ENCODE data around the gene CARS1. TPM values are rescaled to one million over a fixed set of nuclear protein-coding genes. Genes with fewer than 3 reads are reported as not detected.

Gene CARS1
- total and polyA plus RNA-seq, 7 experiments from 2014 or later: 23.9 to 70.4 (median 38.5) TPM

- intact Hi-C loops (cut with micrococcal nuclease): loop anchor here (1.0 to 5.0 kb wide), 5 partner anchors 13 to 686 kb away; partner anchors contain the start of genes C11orf21 (in 1 of the 2) and TSPAN32 (in 1 of the 2)
- H3K4me1 Mint-ChIP-seq: peaks cover 42 to 73% (median 52%) of the 10 kb centered on the region in 7 donors
- Histone ChIP-seq H3K27ac (ENCODE audit: low read depth, low read length) (peak overlapping the region; percentile 90), H3K27me3 (ENCODE audit: control insufficient read depth in 2 of 2, insufficient read depth in 2 of 2, low read length in 2 of 2) (no peaks in the 10 kb centered on the region), H3K36me3 (ENCODE audit: control insufficient read depth in 2 of 3, insufficient read depth in 3 of 3, low read length in 3 of 3) (peaks cover 0 to 13% (median 0%) of the 10 kb centered on the region in 3 experiments), H3K4me1 (ENCODE audit: control insufficient read depth in 2 of 2, insufficient read depth in 2 of 2, low read length in 2 of 2) (peaks cover 30 to 39% of the 10 kb centered on the region in 2 donors), H3K4me3 (ENCODE audit: low read length) (peak overlapping the region; percentile 93), H3K9me3 (ENCODE audit: control insufficient read depth in 2 of 3, low read length in 3 of 3) (no peaks in the 10 kb centered on the region)
- H3K4me3 Mint-ChIP-seq: peak overlapping the region; percentile 94 to 100 (median 98)
- DNase-seq: peak in 7 of 9 donors; percentile 43 to 77 (median 63)
- CTCF ChIA-PET: interaction anchor here (1.2 to 3.6 kb wide), 4 partner anchors 16 to 455 kb away, joined by 3 to 16 read pairs (median 4); no protein-coding TSS in a partner anchor
- POLR2A ChIA-PET: interaction anchor here (0.9 to 8.3 kb wide), 12 partner anchors 10 to 855 kb away, joined by 3 to 142 read pairs (median 4); partner anchors contain the start of gene CARS1
- ATAC-seq: peak; percentile 34
- H3K9me3 Mint-ChIP-seq: peaks cover 0 to 3% (median 0%) of the 10 kb centered on the region in 11 donors
- peak overlapping the region; percentile 86 to 98 (median 95) for H3K27ac Mint-ChIP-seq
- H3K36me3 Mint-ChIP-seq: peaks cover 4 to 44% (median 9%) of the 10 kb centered on the region in 5 donors
- H3K27me3 Mint-ChIP-seq: no peaks in the 10 kb centered on the region
These were observed 69.1 kb downstream of the CARS1 start for GRCh38 chr11:2987881-2988861.

- Histone ChIP-seq H3K27ac (ENCODE audit: low read depth, low read length) (peak overlapping the region; percentile 33), H3K27me3 (ENCODE audit: control insufficient read depth in 2 of 2, insufficient read depth in 2 of 2, low read length in 2 of 2) (no peaks in the 10 kb centered on the region), H3K4me1 (ENCODE audit: control insufficient read depth in 2 of 2, insufficient read depth in 2 of 2, low read length in 2 of 2) (peaks cover 40 to 53% of the 10 kb centered on the region in 2 donors), H3K4me3 (ENCODE audit: low read length) (no peak overlapping the region), H3K9me3 (ENCODE audit: control insufficient read depth in 2 of 3, low read length in 3 of 3) (no peaks in the 10 kb centered on the region), H3K36me3 (ENCODE audit: control insufficient read depth in 2 of 3, insufficient read depth in 3 of 3, low read length in 3 of 3) (peaks cover 0 to 5% (median 5%) of the 10 kb centered on the region in 3 experiments)
- peaks cover 4 to 27% (median 10%) of the 10 kb centered on the region in 5 donors for H3K36me3 Mint-ChIP-seq
- no peaks in the 10 kb centered on the region for H3K9me3 Mint-ChIP-seq
- intact Hi-C loops (cut with micrococcal nuclease): no loop called here
- no peak for ATAC-seq
- no peaks in the 10 kb centered on the region for H3K27me3 Mint-ChIP-seq
- POLR2A ChIA-PET: no interaction called here
- H3K4me1 Mint-ChIP-seq: peaks cover 45 to 86% (median 56%) of the 10 kb centered on the region in 7 donors
- peak overlapping the region in 7 of 9 donors; percentile 62 to 86 (median 83) for H3K27ac Mint-ChIP-seq
- H3K4me3 Mint-ChIP-seq: peak overlapping the region in 8 of 10 donors; percentile 32 to 74 (median 49)
- CTCF ChIA-PET: interaction anchor here (0.8 kb wide), 1 partner anchor 109 kb away, joined by 3 read pairs; no protein-coding TSS in a partner anchor
- DNase-seq: no peak
These were observed 73.3 kb downstream of the CARS1 start for GRCh38 chr11:2983908-2984307.

GRCh38 chr11:2982214-2982613 is 75.0 kb downstream of the CARS1 start:
- H3K27ac Mint-ChIP-seq: peak overlapping the region; percentile 2 to 91 (median 51)
- no peaks in the 10 kb centered on the region for H3K9me3 Mint-ChIP-seq
- DNase-seq: no peak
- Histone ChIP-seq H3K27me3 (ENCODE audit: control insufficient read depth in 2 of 2, insufficient read depth in 2 of 2, low read length in 2 of 2) (no peaks in the 10 kb centered on the region), H3K27ac (ENCODE audit: low read depth, low read length) (no peak overlapping the region), H3K4me1 (ENCODE audit: control insufficient read depth in 2 of 2, insufficient read depth in 2 of 2, low read length in 2 of 2) (peaks cover 44 to 49% of the 10 kb centered on the region in 2 donors), H3K4me3 (ENCODE audit: low read length) (no peak overlapping the region), H3K9me3 (ENCODE audit: control insufficient read depth in 2 of 3, low read length in 3 of 3) (no peaks in the 10 kb centered on the region), H3K36me3 (ENCODE audit: control insufficient read depth in 2 of 3, insufficient read depth in 3 of 3, low read length in 3 of 3) (peaks cover 7 to 22% (median 21%) of the 10 kb centered on the region in 3 experiments)
- peak overlapping the region in 9 of 10 donors; percentile 2 to 67 (median 46) for H3K4me3 Mint-ChIP-seq
- no peaks in the 10 kb centered on the region for H3K27me3 Mint-ChIP-seq
- ChIA-PET POLR2A (interaction anchor here (1.4 kb wide), 1 partner anchor 32 kb away, joined by 5 read pairs; no protein-coding TSS in a partner anchor), CTCF (no interaction called here)
- no peak for ATAC-seq
- H3K4me1 Mint-ChIP-seq: peaks cover 43 to 85% (median 59%) of the 10 kb centered on the region in 7 donors
- H3K36me3 Mint-ChIP-seq: peaks cover 4 to 25% (median 20%) of the 10 kb centered on the region in 5 donors
- intact Hi-C loops (cut with micrococcal nuclease): no loop called here

GRCh38 chr11:2981130-2981529 is 76.1 kb downstream of the CARS1 start:
- Mint-ChIP-seq H3K9me3 (no peaks in the 10 kb centered on the region), H3K36me3 (peaks cover 4 to 32% (median 29%) of the 10 kb centered on the region in 5 donors), H3K27me3 (no peaks in the 10 kb centered on the region), H3K4me3 (peak overlapping the region in 3 of 10 donors; percentile 49 to 67 (median 58)), H3K27ac (peak overlapping the region in 1 of 9 donors; percentile 85), H3K4me1 (peaks cover 43 to 84% (median 63%) of the 10 kb centered on the region in 7 donors)
- ChIA-PET CTCF (interaction anchor here (0.7 to 4.1 kb wide), 4 partner anchors 32 to 105 kb away, joined by 3 to 14 read pairs (median 4); no protein-coding TSS in a partner anchor), POLR2A (interaction anchor here (0.8 kb wide), 1 partner anchor 11 kb away, joined by 3 read pairs; the partner anchor contains the start of gene NAP1L4)
- H3K9me3 ChIP-seq (ENCODE audit: control insufficient read depth in 2 of 3, low read length in 3 of 3): no peaks in the 10 kb centered on the region
- DNase-seq: no peak
- ATAC-seq: no peak
- no peak overlapping the region for H3K4me3 ChIP-seq (ENCODE audit: low read length)
- no peak overlapping the region for H3K27ac ChIP-seq (ENCODE audit: low read depth, low read length)
- no peaks in the 10 kb centered on the region for H3K27me3 ChIP-seq (ENCODE audit: control insufficient read depth in 2 of 2, insufficient read depth in 2 of 2, low read length in 2 of 2)
- peaks cover 13 to 32% (median 26%) of the 10 kb centered on the region in 3 experiments for H3K36me3 ChIP-seq (ENCODE audit: control insufficient read depth in 2 of 3, insufficient read depth in 3 of 3, low read length in 3 of 3)
- H3K4me1 ChIP-seq (ENCODE audit: control insufficient read depth in 2 of 2, insufficient read depth in 2 of 2, low read length in 2 of 2): peaks cover 37 to 40% of the 10 kb centered on the region in 2 donors
- intact Hi-C loops (cut with micrococcal nuclease): no loop called here

GRCh38 chr11:2980168-2980840 is 76.9 kb downstream of the CARS1 start:
- no peak for ATAC-seq
- H3K27ac ChIP-seq (ENCODE audit: low read depth, low read length): no peak overlapping the region
- no peaks in the 10 kb centered on the region for H3K27me3 ChIP-seq (ENCODE audit: control insufficient read depth in 2 of 2, insufficient read depth in 2 of 2, low read length in 2 of 2)
- ChIA-PET CTCF (interaction anchor here (0.8 to 4.1 kb wide), 4 partner anchors 26 to 42 kb away, joined by 3 to 14 read pairs (median 4); no protein-coding TSS in a partner anchor), POLR2A (interaction anchor here (0.6 kb wide), 1 partner anchor 120 kb away, joined by 3 read pairs; no protein-coding TSS in a partner anchor)
- Mint-ChIP-seq H3K36me3 (peaks cover 4 to 33% (median 32%) of the 10 kb centered on the region in 5 donors), H3K4me3 (peak overlapping the region in 1 of 10 donors; percentile 6), H3K27me3 (no peaks in the 10 kb centered on the region), H3K9me3 (no peaks in the 10 kb centered on the region), H3K27ac (peak overlapping the region in 1 of 9 donors; percentile 69), H3K4me1 (peaks cover 40 to 84% (median 67%) of the 10 kb centered on the region in 7 donors)
- H3K4me3 ChIP-seq (ENCODE audit: low read length): no peak overlapping the region
- intact Hi-C loops (cut with micrococcal nuclease): no loop called here
- H3K9me3 ChIP-seq (ENCODE audit: control insufficient read depth in 2 of 3, low read length in 3 of 3): no peaks in the 10 kb centered on the region
- H3K4me1 ChIP-seq (ENCODE audit: control insufficient read depth in 2 of 2, insufficient read depth in 2 of 2, low read length in 2 of 2): peaks cover 31 to 34% of the 10 kb centered on the region in 2 donors
- DNase-seq: no peak
- peaks cover 14 to 39% (median 33%) of the 10 kb centered on the region in 3 experiments for H3K36me3 ChIP-seq (ENCODE audit: control insufficient read depth in 2 of 3, insufficient read depth in 3 of 3, low read length in 3 of 3)
